ENCODE measurements around the gene SMARCA2.

- TF ChIP-seq POLR2AphosphoS5 (IDR thresholded peaks at IDR 0.05; ENCODE audit: low read depth, low read length): no peak
- TF ChIP-seq POLR2A (IDR thresholded peaks at IDR 0.05; ENCODE audit: low read depth, low read length): no peak
- TF ChIP-seq TAF1 (IDR thresholded peaks at IDR 0.05; ENCODE audit: low read depth, low read length): no peak
- TF ChIP-seq SPI1 (IDR thresholded peaks at IDR 0.05; ENCODE audit: low read depth, low read length): no peak
- no peak for TF ChIP-seq POU2F2 (IDR thresholded peaks at IDR 0.05; ENCODE audit: low read depth, low read length)
- no peak for TF ChIP-seq PAX5 (IDR thresholded peaks at IDR 0.05; ENCODE audit: insufficient read depth, low read length, severe bottlenecking)
These were observed 149.1 kb downstream of the SMARCA2 start for GRCh38 chr9:2164268-2164667.

Measured in GM12891 (cell line).